OCI-LY3 (cell line): ENCODE measurements around the gene SSR4.

Experiments used
- CTCF ChIP-seq: fragments of 200-600, 300-600 bp; sonication (generic); IDR thresholded peaks from 2 replicates; pipeline ENCODE4 v1.5.1; 2014; ENCODE audit warnings: antibody characterized with exemption, low read length, low read depth
- EZH2phosphoT487 ChIP-seq: fragments of 200-600 bp; shearing (Covaris generic); IDR thresholded peaks from 2 replicates; pipeline ENCODE4 v1.6.1; 2018; ENCODE audit warnings: antibody characterized with exemption, mixed run types, low read depth

GRCh38 chrX:153794018-153794896 is at the start of gene SSR4, which contains the start of gene IDH3G:
- no peak for TF ChIP-seq CTCF
- no peak for TF ChIP-seq EZH2phosphoT487
